Kidney (tissue), 14 donors: Measurements from ENCODE around the gene IMMP2L. TPM values are rescaled to one million over a fixed set of nuclear protein-coding genes. Genes with fewer than 3 reads are reported as not detected.

Experiments
- DNase-seq, 5 donors: peaks; one replicate each; pipeline ENCODE4 v3.0.0-alpha.2; 2013 to 2020
- FAIRE-seq: peaks from 2 replicates; lab custom pipeline; 2012; peaks lifted over from hg19 to GRCh38; lab: Jason Lieb, UNC
- H3K27ac ChIP-seq, 2 donors: one replicate each; pipeline ENCODE4 v1.7.0; 2013; ENCODE audit warnings: low read depth in 2 of 2, low read length in 2 of 2, inconsistent platforms in 1 of 2
- H3K27me3 ChIP-seq: one replicate; pipeline ENCODE4 v1.7.1; 2013; ENCODE audit warnings: low read length, inconsistent platforms; ENCODE audit not compliant: control insufficient read depth, insufficient read depth
- H3K36me3 ChIP-seq, 3 donors: one replicate each; pipeline versions ENCODE4 v1.7.0 to v1.7.1; 2013; ENCODE audit warnings: low read length in 3 of 3, control low read depth in 1 of 3, inconsistent platforms in 1 of 3; ENCODE audit not compliant: insufficient read depth in 3 of 3, control insufficient read depth in 2 of 3
- H3K4me1 ChIP-seq, 3 donors: one replicate each; pipeline versions ENCODE4 v1.7.0 to v1.7.1; 2013; ENCODE audit warnings: low read length in 3 of 3, inconsistent platforms in 1 of 3, low read depth in 1 of 3; ENCODE audit not compliant: control insufficient read depth in 2 of 3, insufficient read depth in 2 of 3
- H3K4me3 ChIP-seq, 3 donors: one replicate each; pipeline versions ENCODE4 v1.7.0 to v1.8.1; 2013; ENCODE audit warnings: low read length in 3 of 3, control low read depth in 1 of 3, inconsistent platforms in 1 of 3
- H3K9ac ChIP-seq, 3 donors: one replicate each; pipeline versions ENCODE4 v1.7.0 to v1.7.1; 2013; ENCODE audit warnings: low read length in 3 of 3, control low read depth in 1 of 3, inconsistent platforms in 1 of 3
- H3K9me3 ChIP-seq, 3 donors: one replicate each; pipeline versions ENCODE4 v1.7.0 to v1.7.1; 2013; ENCODE audit warnings: low read length in 3 of 3, control low read depth in 1 of 3, inconsistent platforms in 1 of 3; ENCODE audit not compliant: control insufficient read depth in 2 of 3, insufficient read depth in 1 of 3
- intact Hi-C: fragments of 100-400 bp; cut with DNase I; formaldehyde crosslinking; loops from one replicate; pipeline ENCODE4 v1.11.1; 2022
- polyA plus RNA-seq: library from polyadenylated mRNA; stranded (reverse); fragments of 350-450 nt; fragmentation: Illumina TruSeq; extraction: RNeasy Lipid Tissue Mini Kit (QIAGEN cat#74804); gene quantifications from one replicate; pipeline ENCODE4 v1.2.3, GENCODE V29; 2014; ENCODE audit warnings: low read depth, low replicate concordance; ENCODE audit not compliant: insufficient read depth
- total RNA-seq: library from RNA; stranded (reverse); fragmentation: NEBNext Ultra II Directional; extraction: Animal tissue kit (Norgen Biotek cat#: 25700); gene quantifications from one replicate; pipeline ENCODE4 v1.2.1, GENCODE V29; 2021
- TF ChIP-seq, protein P1 (sequence below): IDR thresholded peaks from 3 replicates; pipeline ENCODE4 v1.5.1; 2012; ENCODE audit warnings: mild to moderate bottlenecking, moderate library complexity, borderline replicate concordance; ENCODE audit not compliant: insufficient read depth; ENCODE audit errors: extremely low read depth
- donor health status: control.
- donor health status: control.
- donor health status: control.
- donor health status: control.
- donor health status: control.
- donor health status: DM: yes; HTN: yes; CAD: no.
- donor health status: Normal renal cell carcinoma (clear cell type).

IMMP2L gene
- total and polyA plus RNA-seq, 2 donors from 2014 or later, result 46.4 to 52.1 TPM

- H3K27ac ChIP-seq, result no peak overlapping the region
- intact Hi-C loops, result no loop called here
- H3K9ac ChIP-seq, result no peak overlapping the region
- TF ChIP-seq, protein P1, sequence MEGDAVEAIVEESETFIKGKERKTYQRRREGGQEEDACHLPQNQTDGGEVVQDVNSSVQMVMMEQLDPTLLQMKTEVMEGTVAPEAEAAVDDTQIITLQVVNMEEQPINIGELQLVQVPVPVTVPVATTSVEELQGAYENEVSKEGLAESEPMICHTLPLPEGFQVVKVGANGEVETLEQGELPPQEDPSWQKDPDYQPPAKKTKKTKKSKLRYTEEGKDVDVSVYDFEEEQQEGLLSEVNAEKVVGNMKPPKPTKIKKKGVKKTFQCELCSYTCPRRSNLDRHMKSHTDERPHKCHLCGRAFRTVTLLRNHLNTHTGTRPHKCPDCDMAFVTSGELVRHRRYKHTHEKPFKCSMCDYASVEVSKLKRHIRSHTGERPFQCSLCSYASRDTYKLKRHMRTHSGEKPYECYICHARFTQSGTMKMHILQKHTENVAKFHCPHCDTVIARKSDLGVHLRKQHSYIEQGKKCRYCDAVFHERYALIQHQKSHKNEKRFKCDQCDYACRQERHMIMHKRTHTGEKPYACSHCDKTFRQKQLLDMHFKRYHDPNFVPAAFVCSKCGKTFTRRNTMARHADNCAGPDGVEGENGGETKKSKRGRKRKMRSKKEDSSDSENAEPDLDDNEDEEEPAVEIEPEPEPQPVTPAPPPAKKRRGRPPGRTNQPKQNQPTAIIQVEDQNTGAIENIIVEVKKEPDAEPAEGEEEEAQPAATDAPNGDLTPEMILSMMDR, result no peak
- no peaks in the 10 kb centered on the region for H3K9me3 ChIP-seq
- no peak for FAIRE-seq
- no peaks in the 10 kb centered on the region for H3K27me3 ChIP-seq
- no peak for DNase-seq
- no peaks in the 10 kb centered on the region for H3K36me3 ChIP-seq
- no peak overlapping the region for H3K4me3 ChIP-seq
- no peaks in the 10 kb centered on the region for H3K4me1 ChIP-seq
Observed at GRCh38 chr7:111333010-111333409, 229.3 kb downstream of the IMMP2L start.

- no peak overlapping the region for H3K4me3 ChIP-seq
- H3K27ac ChIP-seq, result no peak overlapping the region
- H3K27me3 ChIP-seq, result no peaks in the 10 kb centered on the region
- no peaks in the 10 kb centered on the region for H3K9me3 ChIP-seq
- intact Hi-C loops, result no loop called here
- DNase-seq, result no peak
- no peaks in the 10 kb centered on the region for H3K4me1 ChIP-seq
- no peak for FAIRE-seq
- TF ChIP-seq, protein P1, result no peak
- H3K36me3 ChIP-seq, result no peaks in the 10 kb centered on the region
- H3K9ac ChIP-seq, result no peak overlapping the region
Observed at GRCh38 chr7:111330235-111330523, 232.1 kb downstream of the IMMP2L start.

- Histone ChIP-seq H3K9me3 (no peaks in the 10 kb centered on the region), H3K27me3 (no peaks in the 10 kb centered on the region), H3K27ac (no peak overlapping the region), H3K36me3 (no peaks in the 10 kb centered on the region), H3K9ac (no peak overlapping the region), H3K4me1 (no peaks in the 10 kb centered on the region), H3K4me3 (no peak overlapping the region)
- FAIRE-seq, result peak; percentile 13
- no peak for DNase-seq
- TF ChIP-seq, protein P1, result no peak
- intact Hi-C loops, result no loop called here
Observed at GRCh38 chr7:111329367-111330234, 232.7 kb downstream of the IMMP2L start.

DNA sequence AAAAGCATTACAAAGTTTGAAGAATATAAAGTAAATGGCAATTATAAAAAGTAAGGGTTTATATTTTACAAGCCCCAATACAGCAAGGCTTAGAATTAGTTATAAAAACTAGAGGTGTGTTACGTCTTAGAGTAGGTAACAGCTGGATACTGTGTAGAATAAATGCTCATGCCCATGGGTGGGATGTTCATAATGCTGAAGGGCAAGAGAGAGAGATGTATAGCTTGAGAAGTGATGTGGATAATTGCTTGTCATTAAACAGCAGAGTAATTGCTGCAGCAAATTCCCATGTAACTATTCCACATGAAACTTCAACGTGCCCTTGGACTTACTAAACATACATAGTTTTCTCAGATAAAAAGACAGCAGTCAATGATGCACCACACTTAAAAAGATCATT is 233.8 kb downstream of the IMMP2L start:
- H3K4me1 ChIP-seq, result no peaks in the 10 kb centered on the region
- no peak overlapping the region for H3K9ac ChIP-seq
- TF ChIP-seq, protein P1, result no peak
- no peaks in the 10 kb centered on the region for H3K36me3 ChIP-seq
- FAIRE-seq (no peak), DNase-seq (no peak)
- H3K9me3 ChIP-seq, result no peaks in the 10 kb centered on the region
- H3K27ac ChIP-seq, result no peak overlapping the region
- no peaks in the 10 kb centered on the region for H3K27me3 ChIP-seq
- intact Hi-C loops, result no loop called here
- no peak overlapping the region for H3K4me3 ChIP-seq
